GM19467 (cell line): ENCODE results near the gene TBC1D14.
"Not testable (repeated sequence)": the region's sequence is repeated elsewhere in the genome, so short reads cannot be mapped to it uniquely, and the experiment has no call there.

Experiments
- ATAC-seq: cut with Tn5 transposase; IDR thresholded peaks from one replicate; pipeline ENCODE4 v1.9.1; 2021; ENCODE audit warnings: mild to moderate bottlenecking, moderate library complexity; ENCODE audit not compliant: unreplicated experiment

TBC1D14 gene

GRCh38 chr4:6967846-6968340 lies 58.3 kb downstream of the TBC1D14 start:
- no peak for ATAC-seq

GRCh38 chr4:6968496-6968895 lies 58.9 kb downstream of the TBC1D14 start:
- no peak for ATAC-seq

DNA sequence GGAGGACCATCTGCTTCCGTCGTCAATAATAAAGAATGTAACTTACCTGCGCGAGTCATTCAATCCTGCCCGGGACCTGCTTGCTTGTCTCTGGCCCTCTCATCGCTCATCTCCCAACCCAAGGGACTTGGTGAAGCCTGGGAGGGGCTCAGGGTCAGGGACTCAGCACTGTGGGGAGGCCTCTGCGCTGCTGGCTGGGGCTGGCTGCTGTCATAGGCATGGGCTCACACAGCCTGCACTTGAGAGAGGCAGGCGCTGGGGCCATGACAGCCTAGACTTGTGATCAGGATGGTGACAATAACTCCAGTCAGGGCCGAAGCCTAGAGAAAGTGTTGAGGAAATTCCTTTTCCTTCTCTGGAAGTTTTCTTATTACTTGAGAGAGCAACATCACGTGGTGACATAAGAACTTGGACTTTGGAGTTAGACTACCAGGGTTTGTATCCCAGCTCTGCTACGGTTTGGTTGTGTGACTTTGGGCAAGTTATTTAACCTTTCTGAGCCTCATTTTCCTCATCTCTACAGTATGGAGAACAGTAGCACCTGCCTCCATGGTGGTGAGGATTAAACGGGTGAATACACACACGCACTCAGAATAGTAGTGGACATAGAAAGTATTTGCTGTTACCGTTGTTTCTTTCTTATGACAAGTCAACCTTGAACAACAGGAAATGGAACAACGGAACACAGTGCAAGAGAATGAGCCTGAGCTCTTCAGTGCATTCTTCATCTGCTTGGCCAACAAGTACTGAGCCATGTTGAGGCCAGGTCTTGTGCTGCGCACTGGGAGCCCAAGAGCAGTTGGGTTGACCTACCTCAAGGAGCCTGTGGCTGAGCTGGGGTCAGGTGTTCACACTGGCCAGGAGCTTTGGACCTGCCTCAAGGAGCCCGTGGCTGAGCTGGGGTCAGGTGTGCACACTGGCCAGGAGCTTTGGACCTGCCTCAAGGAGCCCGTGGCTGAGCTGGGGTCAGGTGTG lies 60.5 kb downstream of the TBC1D14 start:
- ATAC-seq, result peak; percentile 72

DNA sequence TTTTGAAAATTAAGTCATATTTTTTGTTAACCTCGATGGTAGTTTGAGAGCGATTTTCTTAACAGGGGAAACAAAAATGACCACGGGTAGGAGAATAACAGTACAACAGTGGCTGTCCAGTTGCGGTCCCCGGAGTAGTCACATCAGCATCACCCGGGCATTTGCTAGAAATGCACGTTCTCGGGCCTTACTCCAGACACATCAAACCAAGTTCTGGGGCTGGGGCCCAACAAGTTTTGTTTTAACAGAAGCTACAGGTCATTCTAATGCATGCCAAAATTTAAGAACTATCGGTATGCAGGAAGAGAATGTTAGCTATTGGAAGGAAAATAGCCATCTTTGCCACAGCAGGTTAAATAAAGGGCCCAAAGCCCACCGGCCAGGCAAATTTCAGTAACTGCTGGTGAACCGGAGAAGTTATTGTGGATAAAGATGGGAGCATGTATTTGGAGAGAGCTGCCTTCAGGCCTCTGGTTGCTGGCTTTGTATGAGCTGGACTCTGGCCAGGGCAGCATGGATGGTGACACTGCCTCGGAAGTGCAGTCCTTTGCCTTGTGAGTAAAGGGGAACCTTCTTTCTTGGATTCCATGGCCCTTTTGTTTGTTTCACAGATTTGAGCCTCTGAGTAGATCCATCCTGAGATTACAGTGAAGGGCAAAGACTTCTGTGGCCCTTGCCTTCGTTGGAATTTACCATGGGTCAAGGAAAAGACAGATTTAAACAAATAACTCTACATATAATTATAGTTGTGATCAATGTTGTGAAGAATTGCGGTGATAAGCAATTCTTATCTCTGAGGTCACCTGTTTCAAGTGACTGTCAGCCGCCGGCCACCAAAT lies 62.1 kb downstream of the TBC1D14 start:
- no peak for ATAC-seq

GRCh38 chr4:6972375-6972650 lies 62.7 kb downstream of the TBC1D14 start:
- no peak for ATAC-seq

DNA sequence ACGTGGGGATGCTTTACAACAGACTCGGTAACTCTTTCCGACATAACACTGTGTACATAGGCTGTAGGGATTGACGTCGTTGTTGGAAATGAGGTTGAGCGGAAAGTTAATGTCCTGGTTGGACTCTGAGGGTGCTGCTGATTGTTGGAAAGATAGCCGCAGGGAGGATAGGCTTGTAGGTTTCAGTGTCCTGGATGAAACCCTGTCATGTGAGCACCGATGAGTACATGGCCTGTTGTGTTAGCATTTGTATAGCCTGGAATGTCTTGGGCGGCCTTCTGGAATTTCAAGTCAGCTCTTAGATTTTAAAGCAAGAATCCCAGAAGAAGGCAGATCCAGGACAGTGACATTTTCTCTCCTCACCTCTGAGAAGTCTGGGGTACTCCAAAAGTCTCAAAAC lies 63.3 kb downstream of the TBC1D14 start:
- no peak for ATAC-seq

DNA sequence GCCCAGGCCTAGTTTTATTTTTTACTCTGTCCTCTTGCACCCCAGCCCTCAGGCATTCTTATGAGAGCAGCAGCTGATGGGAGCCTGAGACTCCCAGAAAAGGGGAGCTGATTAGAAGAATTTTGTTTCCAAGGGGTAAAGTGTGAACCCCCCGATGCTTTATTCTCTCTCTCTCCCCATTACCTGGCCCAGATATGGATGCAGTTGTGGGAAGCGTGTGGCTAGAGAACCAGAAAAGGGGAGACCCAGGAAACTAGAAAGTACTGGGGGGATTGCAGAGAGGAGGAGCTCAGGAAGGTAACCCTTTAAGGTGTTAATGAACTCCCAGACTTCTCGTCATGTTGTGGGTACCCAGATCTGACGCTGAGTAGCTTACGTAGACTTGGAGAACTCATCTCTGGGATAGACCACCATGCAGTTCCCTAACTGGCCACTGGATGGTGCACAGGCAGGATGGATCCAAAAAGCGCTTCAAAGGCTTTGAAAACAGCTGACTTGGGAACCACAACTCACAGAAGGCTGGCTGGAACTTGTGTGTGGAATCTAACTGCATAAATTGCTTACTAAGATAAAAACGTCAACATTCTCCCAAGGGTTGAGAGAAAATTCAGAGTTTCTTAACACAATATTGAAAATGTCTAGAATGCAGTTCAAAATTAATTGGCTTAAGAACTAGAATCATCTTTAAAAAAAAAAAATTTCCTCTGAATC lies 64.7 kb downstream of the TBC1D14 start:
- ATAC-seq, result no peak

DNA sequence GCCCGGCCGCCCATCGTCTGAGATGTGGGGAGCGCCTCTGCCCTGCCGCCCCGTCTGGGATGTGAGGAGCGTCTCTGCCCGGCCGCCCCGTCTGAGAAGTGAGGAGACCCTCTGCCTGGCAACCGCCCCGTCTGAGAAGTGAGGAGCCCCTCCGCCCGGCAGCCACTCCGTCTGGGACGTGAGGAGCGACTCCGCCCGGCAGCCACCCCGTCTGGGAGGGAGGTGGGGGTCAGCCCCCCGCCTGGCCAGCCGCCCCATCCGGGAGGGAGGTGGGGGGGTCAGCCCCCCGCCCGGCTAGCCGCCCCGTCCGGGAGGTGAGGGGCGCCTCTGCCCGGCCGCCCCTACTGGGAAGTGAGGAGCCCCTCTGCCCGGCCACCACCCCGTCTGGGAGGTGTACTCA lies 68.2 kb downstream of the TBC1D14 start:
- ATAC-seq, result not testable (repeated sequence)

DNA sequence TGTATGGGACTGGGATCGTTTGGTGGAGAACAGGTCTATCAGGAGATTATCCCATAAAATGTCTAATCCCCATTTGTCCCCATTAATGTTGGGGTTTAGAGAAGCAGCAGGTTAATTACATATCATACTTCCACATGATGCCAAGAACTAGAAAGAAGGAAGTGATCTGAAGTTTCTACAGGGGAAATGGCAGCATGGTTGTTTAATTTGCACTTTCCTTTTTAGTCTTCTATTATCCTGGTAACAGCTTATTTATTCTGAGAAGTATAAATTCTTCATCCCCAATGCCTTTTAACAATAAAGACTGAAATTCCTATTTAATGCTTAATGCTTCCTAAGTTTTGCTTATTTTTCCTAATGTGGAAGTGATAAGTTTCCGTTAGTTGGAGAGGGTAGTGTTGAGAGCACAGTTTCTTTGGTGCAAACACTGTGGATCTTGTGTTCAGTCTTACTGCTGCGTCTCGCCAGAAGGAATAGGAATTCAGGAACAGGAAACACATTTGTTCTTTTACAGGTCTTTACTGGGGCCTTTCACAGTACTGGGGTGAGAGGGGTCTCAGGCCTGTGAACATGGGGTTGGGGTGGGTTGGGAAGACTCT lies 74.0 kb downstream of the TBC1D14 start:
- ATAC-seq, result no peak

- ATAC-seq, result no peak
These were observed 75.2 kb downstream of the TBC1D14 start for GRCh38 chr4:6984612-6985425.

DNA sequence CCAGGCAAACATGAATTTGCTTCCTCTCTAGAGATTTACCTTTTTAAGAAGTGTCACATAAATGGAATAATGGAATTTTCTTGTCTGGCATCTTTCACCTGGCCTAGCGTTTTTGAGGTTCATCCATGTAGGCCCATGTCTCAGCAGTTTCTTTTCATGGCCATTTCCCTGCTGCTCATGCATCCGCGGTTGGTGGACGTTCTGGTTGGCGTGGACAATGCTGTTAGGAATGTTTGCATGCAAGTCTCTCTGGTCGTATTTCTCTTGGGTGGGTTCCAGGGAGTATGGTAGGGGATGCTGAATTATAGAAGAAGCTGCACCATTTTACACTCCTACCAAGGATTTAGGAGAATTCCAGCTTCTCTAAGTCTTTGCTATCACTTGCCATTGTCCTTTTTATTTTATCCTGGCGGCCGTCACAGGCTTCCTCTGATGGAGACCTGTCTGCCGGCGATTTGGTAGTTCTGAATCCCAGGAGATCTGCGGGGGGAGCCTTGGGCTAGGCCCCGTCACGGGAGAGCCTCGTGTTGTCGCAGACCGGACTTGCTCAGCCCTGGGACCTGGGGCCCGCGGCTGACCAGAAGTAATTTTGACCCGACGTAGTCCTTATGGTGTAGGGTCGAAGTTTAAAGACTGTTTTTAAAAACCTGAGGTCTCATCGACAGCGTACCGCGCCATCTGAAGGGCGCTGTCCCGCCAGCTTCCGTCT lies 76.6 kb downstream of the TBC1D14 start:
- no peak for ATAC-seq

GRCh38 chr4:6986781-6987587 lies 77.4 kb downstream of the TBC1D14 start:
- ATAC-seq, result peak; percentile 74

DNA sequence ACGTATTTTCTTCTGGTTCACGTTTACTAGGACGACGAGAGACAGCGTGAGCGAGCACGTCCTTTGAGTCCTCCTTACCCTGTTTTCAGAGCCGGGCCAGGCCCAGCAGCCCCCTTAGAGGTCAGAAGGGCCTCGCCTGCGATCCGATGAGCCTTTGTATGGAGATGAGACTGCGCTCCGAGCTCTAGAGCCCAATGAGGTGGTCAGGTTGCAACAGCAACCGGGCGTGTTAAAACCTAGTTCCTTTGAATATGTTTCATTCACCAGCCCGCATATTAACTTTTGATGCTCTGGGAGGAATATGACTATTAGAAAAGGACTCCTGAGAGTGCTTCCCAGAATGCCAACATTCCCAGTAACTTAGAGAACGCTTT lies 77.9 kb downstream of the TBC1D14 start:
- peak; percentile 14 for ATAC-seq

DNA sequence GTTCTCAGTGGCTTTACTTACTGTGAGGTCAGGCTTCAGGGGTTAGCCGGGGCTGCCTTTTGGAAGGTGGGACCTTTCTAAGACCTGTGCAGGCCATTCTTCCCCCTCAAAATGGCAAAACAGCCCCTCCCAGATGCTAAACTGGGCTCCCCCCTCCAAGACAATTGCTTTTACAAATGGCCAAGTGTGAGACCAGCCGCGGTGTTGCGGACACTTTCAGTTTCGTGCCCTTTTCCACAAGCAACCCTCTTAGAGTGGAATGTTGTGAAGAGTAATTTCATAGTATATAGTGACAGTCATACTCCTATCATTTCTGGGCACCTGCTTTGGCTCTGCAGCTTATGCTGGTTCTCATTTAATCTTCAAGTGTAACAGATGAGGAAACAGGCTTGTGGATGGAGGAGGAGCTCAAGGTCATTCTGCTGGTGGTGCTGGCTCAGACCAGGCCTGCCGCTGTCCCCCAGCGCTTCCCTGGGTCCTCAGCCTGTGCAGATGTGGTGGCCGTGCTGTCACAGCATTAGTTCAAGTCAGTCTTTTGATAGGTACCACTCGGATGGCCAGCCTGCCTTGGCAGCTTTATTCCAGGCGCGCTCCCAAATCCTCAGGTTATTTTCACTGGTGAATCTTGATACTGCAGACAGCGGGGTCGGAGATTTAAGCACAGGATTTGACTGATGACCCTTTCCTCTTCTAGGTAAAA lies 78.5 kb downstream of the TBC1D14 start:
- no peak for ATAC-seq

DNA sequence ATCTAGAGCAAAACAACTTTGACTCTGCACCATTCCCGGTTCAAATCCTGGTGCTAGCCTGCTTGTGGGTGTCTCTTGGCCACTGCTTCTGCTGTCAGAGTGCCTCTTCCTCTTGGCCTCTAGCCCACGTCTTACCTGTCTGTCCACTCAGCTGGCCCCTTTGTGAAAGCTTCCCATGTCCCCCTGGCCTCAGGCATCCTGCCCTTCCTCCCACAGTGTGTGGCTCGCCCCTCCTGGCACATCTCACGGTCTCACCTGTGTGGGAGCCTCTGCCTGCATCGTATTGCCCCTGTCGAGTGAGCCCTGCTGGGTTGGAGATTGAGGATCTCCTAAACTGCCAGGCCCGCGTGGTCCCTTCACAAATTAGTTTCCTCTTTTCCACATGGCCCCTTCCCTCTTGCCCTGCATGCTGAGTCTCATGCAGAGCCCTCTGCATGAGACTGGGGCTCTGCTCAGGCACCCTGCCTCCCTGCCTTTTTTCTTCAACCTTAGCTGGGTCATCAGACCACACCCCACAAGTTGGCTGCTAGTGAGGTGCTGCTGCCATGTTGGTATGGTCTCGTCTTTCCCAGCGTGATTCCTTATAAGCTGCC lies 79.8 kb downstream of the TBC1D14 start:
- ATAC-seq, result no peak

DNA sequence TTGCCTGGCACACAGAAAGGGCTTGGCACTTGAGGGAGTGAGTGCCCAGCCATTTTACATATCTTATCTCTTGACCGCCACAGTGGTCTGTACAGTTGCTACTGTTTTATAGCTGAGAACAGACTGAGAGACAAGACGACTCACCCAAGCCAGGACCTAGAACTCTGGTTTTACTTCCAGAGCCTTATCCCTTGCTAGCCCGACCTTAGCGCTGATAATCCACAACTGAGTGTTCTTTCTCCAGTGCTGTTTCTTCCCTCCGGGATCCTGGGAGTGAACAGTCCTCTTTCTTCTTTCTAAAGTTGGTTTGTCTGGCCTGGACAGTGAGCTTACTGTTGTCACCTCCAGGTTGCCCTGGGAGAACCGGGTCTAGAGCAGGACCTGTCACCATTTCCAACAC lies 81.0 kb downstream of the TBC1D14 start:
- no peak for ATAC-seq

DNA sequence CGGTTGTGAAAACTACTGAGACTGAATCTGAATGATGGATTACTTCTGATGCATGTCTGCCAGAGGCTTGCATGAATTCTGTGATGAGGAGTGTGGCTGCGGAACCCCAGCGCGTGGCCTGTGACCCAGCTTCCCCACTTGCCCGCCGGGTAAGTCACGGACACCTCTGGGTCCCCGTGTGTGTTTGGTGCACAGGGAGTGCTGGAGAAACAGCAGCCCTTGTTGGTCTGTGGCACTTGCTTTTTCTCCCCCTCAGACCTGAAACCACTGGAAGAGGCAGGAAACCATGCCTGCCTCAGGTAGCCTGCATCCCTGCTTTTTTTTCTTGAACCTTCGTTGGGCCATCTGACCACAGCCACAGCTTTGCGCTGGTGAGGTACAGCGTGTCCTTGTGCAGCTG lies 81.6 kb downstream of the TBC1D14 start:
- no peak for ATAC-seq
